Peyer's patch (tissue), 4 donors: Measurements from ENCODE around the gene R3HDM2. TPM values are rescaled to one million over a fixed set of nuclear protein-coding genes. Genes with fewer than 3 reads are reported as not detected.
A peak's percentile ranks its signal among the peaks of the same experiment; 100 is the strongest.

Experiments used
- DNase-seq, 3 donors: peaks; one replicate each; pipeline ENCODE4 v3.0.0-alpha.2; 2017 to 2019
- H3K27ac ChIP-seq, 4 donors: fragments of 200-600 bp; sonication (generic); one replicate each; pipeline ENCODE4 v1.5.1; 2016 to 2019
- H3K27me3 ChIP-seq, 2 donors: fragments of 200-600 bp; sonication (generic); one replicate each; pipeline ENCODE4 v1.5.1; 2019
- H3K36me3 ChIP-seq, 3 donors: fragments of 200-600 bp; sonication (generic); one replicate each; pipeline ENCODE4 v1.5.1; 2016 to 2019
- H3K4me1 ChIP-seq, 4 donors: fragments of 200-600 bp; sonication (generic); one replicate each; pipeline ENCODE4 v1.5.1; 2016 to 2019
- H3K4me3 ChIP-seq, 4 donors: fragments of 200-600 bp; sonication (generic); 1 replicate in 3 of 4; 2 replicates in 1 of 4; pipeline ENCODE4 v1.5.1; 2016 to 2019; ENCODE audit warnings: mild to moderate bottlenecking in 1 of 4
- H3K9me3 ChIP-seq, 4 donors: fragments of 200-600 bp; sonication (generic); one replicate each; pipeline ENCODE4 v1.5.1; 2016 to 2019; ENCODE audit warnings: mild to moderate bottlenecking in 1 of 4
- POLR2A ChIP-seq, 2 donors: fragments of 450-650 bp; IDR thresholded peaks; one replicate each; pipeline ENCODE4 v1.5.1; 2017; ENCODE audit warnings: antibody characterized with exemption in 2 of 2, mild to moderate bottlenecking in 2 of 2, moderate library complexity in 2 of 2
- total RNA-seq, 4 donors: library from RNA; depleted of rRNA; stranded (reverse); fragments of >200 nt; gene quantifications; one replicate each; pipeline ENCODE4 v1.1.0, GENCODE V29; 2016
- TF ChIP-seq, protein P1 (sequence below), 6 experiments: fragments of 450-650 bp in 4 of 6; fragments of 200-600 bp in 2 of 6; sonication (generic) in 1 of 6; IDR thresholded peaks; one replicate each; pipeline ENCODE4 v1.5.1; 2017 to 2019; ENCODE audit warnings: antibody characterized with exemption in 6 of 6, mild to moderate bottlenecking in 3 of 6, moderate library complexity in 1 of 6

The R3HDM2 gene
- total RNA-seq, 4 donors from 2014 or later: 23.1 to 145 (median 54.8) TPM

DNA sequence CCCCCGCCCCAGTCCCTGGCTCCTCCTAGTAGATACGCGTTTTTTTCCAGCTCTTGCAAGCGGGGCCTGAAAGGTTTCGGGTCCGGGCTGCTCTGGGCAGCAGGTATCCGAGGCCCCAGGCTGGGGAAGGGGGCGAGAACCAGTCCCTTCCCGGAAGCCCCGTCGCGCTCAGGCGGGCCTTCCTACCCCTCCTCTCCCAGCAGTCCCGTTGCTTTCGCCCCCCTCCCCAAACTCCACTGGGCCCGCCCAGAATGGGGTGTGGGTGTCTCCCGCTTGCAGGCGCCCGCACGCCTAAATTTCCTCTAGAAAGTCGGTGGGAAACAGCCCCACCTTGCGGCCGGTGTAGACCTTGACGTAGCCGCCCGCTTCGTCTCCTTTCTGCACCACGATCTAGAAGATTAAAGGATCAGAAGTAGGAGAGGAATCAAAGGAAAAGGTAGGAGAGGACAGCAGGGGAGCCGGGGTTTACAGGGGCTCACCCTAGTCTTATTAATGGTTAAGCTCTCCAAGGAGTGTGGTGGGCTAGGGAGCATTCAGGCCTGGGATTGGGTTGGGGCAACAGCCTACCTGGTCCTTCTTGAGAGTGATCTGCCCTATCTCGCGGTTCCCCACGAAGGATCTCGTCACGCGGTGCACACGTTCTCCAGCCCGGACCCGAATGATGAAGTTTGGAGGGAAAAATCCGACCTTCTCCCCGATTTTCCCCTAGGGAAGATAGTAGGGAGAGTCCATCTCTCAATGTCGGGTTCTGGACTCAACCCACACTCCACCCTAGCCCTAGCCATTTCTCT is 187.1 kb downstream of the R3HDM2 start:
- Histone ChIP-seq H3K9me3 (no peaks in the 10 kb centered on the region), H3K27ac (no peak overlapping the region), H3K4me3 (peak overlapping the region in 3 of 4 donors; percentile 39 to 44 (median 39)), H3K4me1 (peaks cover 5 to 51% (median 35%) of the 10 kb centered on the region in 4 donors), H3K36me3 (no peaks in the 10 kb centered on the region), H3K27me3 (peaks cover 0 to 33% of the 10 kb centered on the region in 2 donors)
- DNase-seq: peak; percentile 82 to 92 (median 85)
- no peak for TF ChIP-seq POLR2A (IDR thresholded peaks at IDR 0.05)
- TF ChIP-seq, protein P1, sequence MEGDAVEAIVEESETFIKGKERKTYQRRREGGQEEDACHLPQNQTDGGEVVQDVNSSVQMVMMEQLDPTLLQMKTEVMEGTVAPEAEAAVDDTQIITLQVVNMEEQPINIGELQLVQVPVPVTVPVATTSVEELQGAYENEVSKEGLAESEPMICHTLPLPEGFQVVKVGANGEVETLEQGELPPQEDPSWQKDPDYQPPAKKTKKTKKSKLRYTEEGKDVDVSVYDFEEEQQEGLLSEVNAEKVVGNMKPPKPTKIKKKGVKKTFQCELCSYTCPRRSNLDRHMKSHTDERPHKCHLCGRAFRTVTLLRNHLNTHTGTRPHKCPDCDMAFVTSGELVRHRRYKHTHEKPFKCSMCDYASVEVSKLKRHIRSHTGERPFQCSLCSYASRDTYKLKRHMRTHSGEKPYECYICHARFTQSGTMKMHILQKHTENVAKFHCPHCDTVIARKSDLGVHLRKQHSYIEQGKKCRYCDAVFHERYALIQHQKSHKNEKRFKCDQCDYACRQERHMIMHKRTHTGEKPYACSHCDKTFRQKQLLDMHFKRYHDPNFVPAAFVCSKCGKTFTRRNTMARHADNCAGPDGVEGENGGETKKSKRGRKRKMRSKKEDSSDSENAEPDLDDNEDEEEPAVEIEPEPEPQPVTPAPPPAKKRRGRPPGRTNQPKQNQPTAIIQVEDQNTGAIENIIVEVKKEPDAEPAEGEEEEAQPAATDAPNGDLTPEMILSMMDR (IDR thresholded peaks at IDR 0.05): peak; percentile 64 to 75 (median 72)

DNA sequence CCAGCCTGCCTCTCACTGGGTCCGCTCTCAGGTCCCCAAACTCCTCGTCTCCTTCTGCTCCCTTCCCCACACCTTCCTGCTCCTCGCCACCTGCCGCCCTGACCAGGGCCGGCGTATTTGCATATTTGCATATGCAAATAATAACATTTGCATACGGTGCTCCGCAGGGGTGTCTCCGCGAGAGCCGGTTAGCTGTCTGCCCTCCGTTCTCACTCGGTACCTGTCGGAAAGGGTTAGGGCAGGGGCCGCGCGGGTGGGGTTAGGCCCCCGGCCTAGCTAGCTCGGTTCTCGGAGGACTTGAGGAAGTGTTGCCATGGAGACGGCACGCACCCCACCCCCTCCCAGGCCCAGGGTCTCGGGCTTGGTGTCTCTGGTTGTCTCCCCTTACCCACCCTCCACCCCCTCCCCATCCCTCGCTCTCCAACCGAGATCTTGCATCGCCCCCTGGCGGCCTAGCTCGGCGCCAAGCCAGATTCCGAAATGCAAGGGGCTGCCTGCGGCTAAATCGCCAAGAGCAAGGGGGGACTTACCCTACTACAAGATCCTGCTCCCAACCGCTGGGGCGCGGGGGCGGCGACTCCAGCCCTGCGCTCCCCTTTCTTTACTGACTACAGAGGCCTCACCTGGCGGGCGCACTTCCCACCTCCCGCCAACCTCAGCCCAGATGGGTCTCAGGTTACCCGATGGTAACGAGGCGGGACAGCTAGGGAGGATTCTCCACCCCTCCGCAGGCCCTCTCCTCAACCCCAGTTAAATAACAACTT is 188.0 kb downstream of the R3HDM2 start:
- peaks cover 5 to 59% (median 43%) of the 10 kb centered on the region in 4 donors for H3K4me1 ChIP-seq
- peak; percentile 61 to 80 (median 76) for DNase-seq
- H3K27me3 ChIP-seq: peaks cover 0 to 41% of the 10 kb centered on the region in 2 donors
- H3K36me3 ChIP-seq: no peaks in the 10 kb centered on the region
- peak overlapping the region in 1 of 4 donors; percentile 13 for H3K27ac ChIP-seq
- no peaks in the 10 kb centered on the region for H3K9me3 ChIP-seq
- no peak for TF ChIP-seq POLR2A (IDR thresholded peaks at IDR 0.05)
- TF ChIP-seq, protein P1 (IDR thresholded peaks at IDR 0.05): peak in 5 of 6 experiments; percentile 35 to 65 (median 46)
- peak overlapping the region; percentile 2 to 44 (median 39) for H3K4me3 ChIP-seq

DNA sequence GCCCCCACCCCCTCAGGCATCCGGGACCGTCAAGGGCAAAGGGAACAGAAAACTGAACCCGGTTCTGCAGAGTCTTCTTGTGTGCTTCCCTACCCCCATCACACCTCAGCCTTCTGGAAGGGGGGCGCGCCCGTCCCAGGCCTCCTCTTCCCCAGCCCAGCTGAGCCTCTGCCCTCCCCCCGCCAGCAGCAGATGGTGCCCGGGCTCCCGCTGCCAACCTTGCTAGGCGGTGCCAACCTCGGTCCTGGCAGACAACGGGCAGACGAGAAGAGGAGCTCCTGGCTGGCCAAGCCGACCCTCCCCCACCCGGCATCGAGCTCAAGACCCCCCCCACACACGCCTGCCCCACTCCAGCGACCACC is 188.5 kb downstream of the R3HDM2 start:
- DNase-seq: peak in 2 of 3 donors; percentile 61 to 72
- Histone ChIP-seq H3K27me3 (peaks cover 0 to 42% of the 10 kb centered on the region in 2 donors), H3K27ac (peak overlapping the region in 1 of 4 donors; percentile 13), H3K36me3 (no peaks in the 10 kb centered on the region), H3K4me3 (peak overlapping the region in 3 of 4 donors; percentile 39 to 44 (median 39)), H3K9me3 (no peaks in the 10 kb centered on the region), H3K4me1 (peaks cover 5 to 63% (median 45%) of the 10 kb centered on the region in 4 donors)
- TF ChIP-seq POLR2A (IDR thresholded peaks at IDR 0.05): no peak
- TF ChIP-seq, protein P1 (IDR thresholded peaks at IDR 0.05): no peak

DNA sequence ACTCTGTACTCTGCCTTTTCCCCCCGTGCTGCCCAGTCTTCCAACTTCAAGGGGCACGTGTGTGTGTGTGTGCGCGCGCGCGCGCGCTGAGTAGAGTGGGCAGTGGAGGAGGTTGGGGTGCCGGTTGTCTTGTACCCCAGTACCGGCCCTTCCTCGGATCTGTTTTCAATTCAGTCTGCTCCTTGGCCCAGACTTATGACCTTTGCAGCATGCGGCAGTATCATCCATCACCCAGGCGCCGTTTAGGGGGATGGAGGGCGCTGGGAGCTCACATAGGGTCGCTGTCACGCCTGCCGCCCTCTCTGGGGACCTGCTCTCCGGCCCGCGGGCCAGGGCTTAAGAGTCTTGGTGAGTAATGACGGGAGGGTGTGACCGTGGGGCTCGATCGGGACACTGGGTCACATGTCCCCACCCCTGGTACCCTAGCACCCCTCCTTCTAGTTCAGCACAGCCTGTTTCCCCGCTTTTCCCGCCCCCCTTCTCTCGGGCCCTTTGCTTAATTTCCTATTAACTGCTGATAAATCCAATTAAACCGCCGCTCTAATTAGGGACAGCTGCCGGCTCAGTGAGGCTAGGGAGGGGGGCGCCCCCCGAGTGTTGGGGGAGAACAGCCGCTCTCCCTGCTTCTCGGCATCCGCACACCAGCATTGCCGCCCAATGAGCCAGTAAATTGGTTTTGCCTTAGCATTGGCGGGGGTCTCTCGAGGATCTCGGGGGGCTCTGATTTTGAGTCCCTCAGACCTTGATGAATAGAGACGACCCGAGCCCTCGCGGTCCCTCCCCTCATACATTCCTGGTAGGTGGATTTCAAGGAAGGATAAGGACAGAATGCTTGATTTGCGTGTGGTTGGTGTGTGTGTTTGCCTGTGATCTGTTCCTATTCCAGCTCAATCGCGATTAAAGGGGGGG is 189.2 kb downstream of the R3HDM2 start:
- no peak overlapping the region for H3K27ac ChIP-seq
- peaks cover 0 to 42% of the 10 kb centered on the region in 2 donors for H3K27me3 ChIP-seq
- peaks cover 5 to 67% (median 45%) of the 10 kb centered on the region in 4 donors for H3K4me1 ChIP-seq
- H3K4me3 ChIP-seq: no peak overlapping the region
- no peaks in the 10 kb centered on the region for H3K9me3 ChIP-seq
- no peaks in the 10 kb centered on the region for H3K36me3 ChIP-seq
- TF ChIP-seq POLR2A (IDR thresholded peaks at IDR 0.05): no peak
- TF ChIP-seq, protein P1 (IDR thresholded peaks at IDR 0.05): no peak
- DNase-seq: peak in 1 of 3 donors; percentile 46

DNA sequence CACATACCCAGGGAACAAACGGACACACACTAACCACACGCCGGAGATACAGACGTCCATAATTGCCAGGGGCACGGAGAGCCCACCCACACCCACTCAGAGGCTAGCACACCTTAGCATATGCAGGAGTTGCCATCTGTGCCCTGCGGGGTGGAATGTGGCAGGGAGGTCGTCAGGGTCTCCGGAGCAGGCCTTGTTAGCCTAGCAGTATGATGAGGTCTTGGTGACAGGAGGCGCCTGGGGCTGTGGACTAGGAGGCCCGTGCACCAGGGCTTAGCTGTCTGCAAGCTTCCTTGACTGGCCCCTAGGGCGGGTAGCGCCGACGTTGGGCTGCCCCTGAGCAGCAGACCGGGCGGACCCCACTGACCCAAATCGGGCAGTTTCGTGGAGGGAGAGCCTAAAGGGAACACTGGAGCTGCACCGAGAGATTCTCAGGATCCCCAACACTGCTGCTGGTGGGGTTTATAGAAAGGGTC is 189.9 kb downstream of the R3HDM2 start:
- H3K4me1 ChIP-seq: peaks cover 5 to 74% (median 47%) of the 10 kb centered on the region in 4 donors
- no peaks in the 10 kb centered on the region for H3K36me3 ChIP-seq
- H3K4me3 ChIP-seq: peak overlapping the region in 3 of 4 donors; percentile 54 to 59 (median 59)
- no peaks in the 10 kb centered on the region for H3K9me3 ChIP-seq
- peak overlapping the region in 1 of 4 donors; percentile 55 for H3K27ac ChIP-seq
- H3K27me3 ChIP-seq: peaks cover 0 to 42% of the 10 kb centered on the region in 2 donors
- peak in 1 of 3 donors; percentile 53 for DNase-seq
- no peak for TF ChIP-seq POLR2A (IDR thresholded peaks at IDR 0.05)
- TF ChIP-seq, protein P1 (IDR thresholded peaks at IDR 0.05): no peak
